ENCODE measurements around the gene CLEC1B. TPM values are rescaled to one million over a fixed set of nuclear protein-coding genes. Genes with fewer than 3 reads are reported as not detected.

The CLEC1B gene
- total RNA-seq = 2.6 TPM
- not detected for polyA plus RNA-seq

DNA sequence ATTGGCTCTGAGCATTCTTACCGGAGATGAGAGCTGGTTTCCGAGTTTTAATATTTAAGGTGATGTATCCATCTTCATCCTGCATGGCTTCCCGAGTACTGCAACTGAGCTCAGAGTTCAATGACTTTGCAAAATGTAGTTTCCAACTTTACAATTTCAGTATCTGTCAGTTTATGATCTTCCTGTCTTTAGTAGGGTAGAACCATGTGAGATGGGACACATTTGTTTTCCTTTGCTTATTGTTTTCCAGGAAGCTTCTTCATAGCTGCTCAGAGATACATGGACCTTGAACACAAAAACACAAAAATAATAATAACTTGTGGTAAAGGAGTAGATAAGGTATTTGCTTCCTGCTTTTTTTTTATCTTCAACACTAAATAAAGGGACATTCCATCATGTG lies at the start of gene CLEC1B:
Gene CLEC1B, minus strand, starts transcription at position 106 of the 400 bp plus-strand sequence. Its CDS starts 21 bp downstream, at position 85.
- no peaks in the 10 kb centered on the region for H3K4me1 ChIP-seq (ENCODE audit: control insufficient read depth, insufficient read depth, low read length, poor library complexity, severe bottlenecking)

DNA sequence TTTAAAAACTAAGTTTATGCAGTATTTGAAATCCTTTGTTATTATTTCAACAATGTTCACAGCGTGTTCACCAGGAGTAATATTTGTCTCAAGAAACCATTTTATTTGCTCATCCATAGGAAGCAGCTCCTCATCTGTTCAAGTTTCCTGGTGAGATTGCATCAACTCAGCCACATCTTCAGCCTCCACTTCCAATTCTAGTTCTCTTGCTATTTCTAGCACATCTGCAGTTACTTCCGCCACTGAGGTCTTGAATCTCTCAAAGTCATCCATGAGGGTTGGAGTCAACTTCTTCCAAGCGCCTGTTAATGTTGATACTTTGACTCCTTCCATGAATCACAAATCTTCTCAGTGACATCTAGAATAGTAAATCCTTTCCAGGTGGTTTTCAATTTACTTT lies 49.6 kb upstream of the CLEC1B start:
- no peak overlapping the region for H3K27ac Mint-ChIP-seq
- H3K27me3 Mint-ChIP-seq = peaks cover 35% of the 10 kb centered on the region
- no peaks in the 10 kb centered on the region for H3K9me3 Mint-ChIP-seq
- H3K9me3 ChIP-seq (ENCODE audit: control insufficient read depth in 2 of 2, low read length in 2 of 2) = no peaks in the 10 kb centered on the region
- no peak overlapping the region for H3K4me3 ChIP-seq (ENCODE audit: low read depth, low read length)
- no peak overlapping the region for H3K4me3 Mint-ChIP-seq
- H3K36me3 Mint-ChIP-seq = no peaks in the 10 kb centered on the region
- H3K36me3 ChIP-seq (ENCODE audit: control insufficient read depth, insufficient read depth, low read length) = no peaks in the 10 kb centered on the region
- no peaks in the 10 kb centered on the region for H3K4me1 ChIP-seq (ENCODE audit: control insufficient read depth, insufficient read depth, low read length, poor library complexity, severe bottlenecking)
- ATAC-seq (ENCODE audit: low read depth in 2 of 2) = no peak
- no peak for DNase-seq
- no peak overlapping the region for H3K27ac ChIP-seq (ENCODE audit: insufficient read depth, low read length, poor library complexity, severe bottlenecking)
- no peaks in the 10 kb centered on the region for H3K4me1 Mint-ChIP-seq
- peaks cover 7% of the 10 kb centered on the region for H3K27me3 ChIP-seq (ENCODE audit: control insufficient read depth, insufficient read depth, low read length)

More for the DNA sequence above, at the start of gene CLEC1B:
- H3K4me1 Mint-ChIP-seq = no peaks in the 10 kb centered on the region
- DNase-seq (no peak), ATAC-seq (ENCODE audit: low read depth in 2 of 2) (no peak)
- Histone ChIP-seq H3K4me3 (ENCODE audit: low read depth, low read length) (no peak within 1 kb of the TSS), H3K36me3 (ENCODE audit: control insufficient read depth, insufficient read depth, low read length) (no peaks in the 10 kb centered on the region), H3K27me3 (ENCODE audit: control insufficient read depth, insufficient read depth, low read length) (peaks cover 19% of the 10 kb centered on the region), H3K9me3 (ENCODE audit: control insufficient read depth in 2 of 2, low read length in 2 of 2) (no peaks in the 10 kb centered on the region), H3K27ac (ENCODE audit: insufficient read depth, low read length, poor library complexity, severe bottlenecking) (no peak within 1 kb of the TSS)
- no peaks in the 10 kb centered on the region for H3K36me3 Mint-ChIP-seq
- H3K9me3 Mint-ChIP-seq = no peaks in the 10 kb centered on the region
- H3K27ac Mint-ChIP-seq = no peak within 1 kb of the TSS
- H3K27me3 Mint-ChIP-seq = peaks cover 16% of the 10 kb centered on the region
- H3K4me3 Mint-ChIP-seq = no peak within 1 kb of the TSS

- ATAC-seq (ENCODE audit: low read depth in 2 of 2) (no peak), DNase-seq (no peak)
- no peak overlapping the region for H3K27ac Mint-ChIP-seq
- no peaks in the 10 kb centered on the region for H3K36me3 Mint-ChIP-seq
- H3K4me3 ChIP-seq (ENCODE audit: low read depth, low read length) = no peak overlapping the region
- no peak overlapping the region for H3K27ac ChIP-seq (ENCODE audit: insufficient read depth, low read length, poor library complexity, severe bottlenecking)
- H3K4me1 Mint-ChIP-seq = no peaks in the 10 kb centered on the region
- no peaks in the 10 kb centered on the region for H3K36me3 ChIP-seq (ENCODE audit: control insufficient read depth, insufficient read depth, low read length)
- no peak overlapping the region for H3K4me3 Mint-ChIP-seq
- peaks cover 4% of the 10 kb centered on the region for H3K27me3 ChIP-seq (ENCODE audit: control insufficient read depth, insufficient read depth, low read length)
- no peaks in the 10 kb centered on the region for H3K4me1 ChIP-seq (ENCODE audit: control insufficient read depth, insufficient read depth, low read length, poor library complexity, severe bottlenecking)
- peaks cover 44% of the 10 kb centered on the region for H3K27me3 Mint-ChIP-seq
- no peaks in the 10 kb centered on the region for H3K9me3 ChIP-seq (ENCODE audit: control insufficient read depth in 2 of 2, low read length in 2 of 2)
- peaks cover 0 to 2% (median 0%) of the 10 kb centered on the region in 7 donors for H3K9me3 Mint-ChIP-seq
Observed at GRCh38 chr12:10042167-10042566, 43.2 kb upstream of the CLEC1B start.

GRCh38 chr12:10033783-10034545 lies 35.0 kb upstream of the CLEC1B start:
- no peak overlapping the region for H3K27ac ChIP-seq (ENCODE audit: insufficient read depth, low read length, poor library complexity, severe bottlenecking)
- no peaks in the 10 kb centered on the region for H3K9me3 Mint-ChIP-seq
- H3K27ac Mint-ChIP-seq = peak overlapping the region in 1 of 3 donors; percentile 27

GRCh38 chr12:10031771-10032175 lies 32.9 kb upstream of the CLEC1B start:
- Histone ChIP-seq H3K27ac (ENCODE audit: insufficient read depth, low read length, poor library complexity, severe bottlenecking) (no peak overlapping the region), H3K36me3 (ENCODE audit: control insufficient read depth, insufficient read depth, low read length) (no peaks in the 10 kb centered on the region), H3K9me3 (ENCODE audit: control insufficient read depth in 2 of 2, low read length in 2 of 2) (no peaks in the 10 kb centered on the region), H3K4me3 (ENCODE audit: low read depth, low read length) (no peak overlapping the region), H3K4me1 (ENCODE audit: control insufficient read depth, insufficient read depth, low read length, poor library complexity, severe bottlenecking) (no peaks in the 10 kb centered on the region), H3K27me3 (ENCODE audit: control insufficient read depth, insufficient read depth, low read length) (peaks cover 4% of the 10 kb centered on the region)
- no peaks in the 10 kb centered on the region for H3K36me3 Mint-ChIP-seq
- H3K4me1 Mint-ChIP-seq = no peaks in the 10 kb centered on the region
- H3K4me3 Mint-ChIP-seq = no peak overlapping the region
- peaks cover 0 to 2% (median 0%) of the 10 kb centered on the region in 7 donors for H3K9me3 Mint-ChIP-seq
- DNase-seq = no peak
- H3K27ac Mint-ChIP-seq = no peak overlapping the region
- ATAC-seq (ENCODE audit: low read depth in 2 of 2) = no peak
- peaks cover 38% of the 10 kb centered on the region for H3K27me3 Mint-ChIP-seq

More at GRCh38 chr12:10033783-10034545, 35.0 kb upstream of the CLEC1B start:
- H3K4me1 ChIP-seq (ENCODE audit: control insufficient read depth, insufficient read depth, low read length, poor library complexity, severe bottlenecking) = no peaks in the 10 kb centered on the region
- no peak overlapping the region for H3K4me3 Mint-ChIP-seq
- ATAC-seq (ENCODE audit: low read depth in 2 of 2) (no peak), DNase-seq (peak in 1 of 3 donors; percentile 7)
- no peak overlapping the region for H3K4me3 ChIP-seq (ENCODE audit: low read depth, low read length)
- H3K27me3 Mint-ChIP-seq = peaks cover 39% of the 10 kb centered on the region
- H3K27me3 ChIP-seq (ENCODE audit: control insufficient read depth, insufficient read depth, low read length) = peaks cover 4% of the 10 kb centered on the region
- no peaks in the 10 kb centered on the region for H3K9me3 ChIP-seq (ENCODE audit: control insufficient read depth in 2 of 2, low read length in 2 of 2)
- no peaks in the 10 kb centered on the region for H3K4me1 Mint-ChIP-seq
- no peaks in the 10 kb centered on the region for H3K36me3 Mint-ChIP-seq
- no peaks in the 10 kb centered on the region for H3K36me3 ChIP-seq (ENCODE audit: control insufficient read depth, insufficient read depth, low read length)

- Mint-ChIP-seq H3K27me3 (peaks cover 38% of the 10 kb centered on the region), H3K4me1 (no peaks in the 10 kb centered on the region), H3K4me3 (no peak overlapping the region), H3K36me3 (no peaks in the 10 kb centered on the region), H3K9me3 (peaks cover 0 to 3% (median 0%) of the 10 kb centered on the region in 7 donors), H3K27ac (no peak overlapping the region)
- H3K27ac ChIP-seq (ENCODE audit: insufficient read depth, low read length, poor library complexity, severe bottlenecking) = no peak overlapping the region
- no peaks in the 10 kb centered on the region for H3K36me3 ChIP-seq (ENCODE audit: control insufficient read depth, insufficient read depth, low read length)
- peaks cover 1% of the 10 kb centered on the region for H3K27me3 ChIP-seq (ENCODE audit: control insufficient read depth, insufficient read depth, low read length)
- DNase-seq (no peak), ATAC-seq (ENCODE audit: low read depth in 2 of 2) (no peak)
- no peaks in the 10 kb centered on the region for H3K4me1 ChIP-seq (ENCODE audit: control insufficient read depth, insufficient read depth, low read length, poor library complexity, severe bottlenecking)
- no peaks in the 10 kb centered on the region for H3K9me3 ChIP-seq (ENCODE audit: control insufficient read depth in 2 of 2, low read length in 2 of 2)
- H3K4me3 ChIP-seq (ENCODE audit: low read depth, low read length) = no peak overlapping the region
Observed at GRCh38 chr12:10031321-10031720, 32.4 kb upstream of the CLEC1B start.

- Histone ChIP-seq H3K27ac (ENCODE audit: insufficient read depth, low read length, poor library complexity, severe bottlenecking) (no peak within 1 kb of the TSS), H3K36me3 (ENCODE audit: control insufficient read depth, insufficient read depth, low read length) (no peaks in the 10 kb centered on the region), H3K9me3 (ENCODE audit: control insufficient read depth in 2 of 2, low read length in 2 of 2) (no peaks in the 10 kb centered on the region), H3K27me3 (ENCODE audit: control insufficient read depth, insufficient read depth, low read length) (no peaks in the 10 kb centered on the region), H3K4me3 (ENCODE audit: low read depth, low read length) (no peak within 1 kb of the TSS), H3K4me1 (ENCODE audit: control insufficient read depth, insufficient read depth, low read length, poor library complexity, severe bottlenecking) (no peaks in the 10 kb centered on the region)
- Mint-ChIP-seq H3K27ac (no peak within 1 kb of the TSS), H3K27me3 (peaks cover 42% of the 10 kb centered on the region), H3K36me3 (no peaks in the 10 kb centered on the region), H3K4me1 (no peaks in the 10 kb centered on the region), H3K9me3 (peaks cover 0 to 3% (median 0%) of the 10 kb centered on the region in 7 donors), H3K4me3 (no peak within 1 kb of the TSS)
- ATAC-seq (ENCODE audit: low read depth in 2 of 2) (no peak), DNase-seq (no peak)
Observed at GRCh38 chr12:10030446-10030845, 31.5 kb upstream of the CLEC1B start, which contains the start of gene CLEC9A. CLEC9A (plus strand) TSS chr12:10030682; CDS start chr12:10052688, 22,006 bp downstream.

DNA sequence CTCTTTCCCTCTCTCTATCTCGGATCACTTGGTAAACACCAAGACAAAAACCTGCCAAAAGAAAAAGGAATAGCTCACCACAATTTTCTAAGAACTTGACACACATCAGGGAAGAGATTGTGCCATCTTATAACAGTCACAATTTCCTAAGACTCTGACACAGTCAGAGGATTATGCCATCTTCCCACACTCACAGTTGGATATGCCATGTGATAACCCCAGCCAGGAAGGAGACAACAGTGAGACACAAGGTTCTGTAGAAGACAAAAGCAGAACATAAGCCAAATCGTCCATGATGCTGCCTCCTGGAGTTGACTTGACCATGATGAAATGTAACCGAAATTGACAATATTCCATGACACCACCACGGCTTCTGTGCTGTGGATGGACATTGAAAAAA lies 28.8 kb upstream of the CLEC1B start:
- H3K36me3 Mint-ChIP-seq = no peaks in the 10 kb centered on the region
- peaks cover 0 to 3% (median 0%) of the 10 kb centered on the region in 7 donors for H3K9me3 Mint-ChIP-seq
- Histone ChIP-seq H3K9me3 (ENCODE audit: control insufficient read depth in 2 of 2, low read length in 2 of 2) (no peaks in the 10 kb centered on the region), H3K36me3 (ENCODE audit: control insufficient read depth, insufficient read depth, low read length) (no peaks in the 10 kb centered on the region), H3K27ac (ENCODE audit: insufficient read depth, low read length, poor library complexity, severe bottlenecking) (no peak overlapping the region), H3K4me1 (ENCODE audit: control insufficient read depth, insufficient read depth, low read length, poor library complexity, severe bottlenecking) (no peaks in the 10 kb centered on the region), H3K4me3 (ENCODE audit: low read depth, low read length) (no peak overlapping the region), H3K27me3 (ENCODE audit: control insufficient read depth, insufficient read depth, low read length) (peaks cover 4% of the 10 kb centered on the region)
- no peak overlapping the region for H3K4me3 Mint-ChIP-seq
- no peaks in the 10 kb centered on the region for H3K4me1 Mint-ChIP-seq
- peaks cover 44% of the 10 kb centered on the region for H3K27me3 Mint-ChIP-seq
- H3K27ac Mint-ChIP-seq = peak overlapping the region in 1 of 3 donors; percentile 62
- ATAC-seq (ENCODE audit: low read depth in 2 of 2) = no peak
- DNase-seq = no peak
